Breast epithelium (tissue), 4 donors: Measurements from ENCODE around the gene R3HDM4. TPM values are rescaled to one million over a fixed set of nuclear protein-coding genes. Genes with fewer than 3 reads are reported as not detected.

ENCODE experiments used
- DNase-seq, 2 donors: peaks; one replicate each; pipeline ENCODE4 v3.0.0-alpha.2; 2019; ENCODE audit warnings: low spot score in 2 of 2
- H3K27ac ChIP-seq, 2 donors: fragments of 200-600 bp; sonication (generic) in 1 of 2; one replicate each; pipeline ENCODE4 v1.5.1; 2016 to 2019; ENCODE audit warnings: mild to moderate bottlenecking in 1 of 2
- H3K27me3 ChIP-seq, 2 donors: fragments of 200-600 bp; sonication (generic) in 1 of 2; one replicate each; pipeline versions ENCODE4 v1.5.1 to v1.6.0; 2017 to 2019; ENCODE audit warnings: control low read depth in 1 of 2, mild to moderate bottlenecking in 1 of 2
- H3K36me3 ChIP-seq: fragments of 200-600 bp; one replicate; pipeline ENCODE4 v1.5.1; 2019
- H3K4me1 ChIP-seq, 2 donors: fragments of 200-600 bp; sonication (generic); one replicate each; pipeline ENCODE4 v1.5.1; 2016 to 2019; ENCODE audit warnings: control low read depth in 1 of 2
- H3K4me3 ChIP-seq, 3 donors: fragments of 200-600 bp; sonication (generic); 1 replicate in 2 of 3; 2 replicates in 1 of 3; pipeline ENCODE4 v1.5.1; 2016 to 2019; ENCODE audit warnings: mild to moderate bottlenecking in 3 of 3, moderate library complexity in 2 of 3
- H3K9me3 ChIP-seq, 2 donors: fragments of 200-600 bp; sonication (generic) in 1 of 2; one replicate each; pipeline ENCODE4 v1.5.1; 2016 to 2019; ENCODE audit warnings: control low read depth in 1 of 2
- POLR2A ChIP-seq: fragments of 450-650 bp; IDR thresholded peaks from one replicate; pipeline ENCODE4 v1.6.1; 2016; ENCODE audit warnings: antibody characterized with exemption, mild to moderate bottlenecking, moderate library complexity
- POLR2AphosphoS5 ChIP-seq, 3 donors: sonication (generic); formaldehyde crosslinking; IDR thresholded peaks; one replicate each; pipeline ENCODE4 v1.6.1; 2017; ENCODE audit warnings: antibody characterized with exemption in 3 of 3
- intact Hi-C: fragments of 100-400 bp; cut with DNase I; formaldehyde crosslinking; loops from one replicate; pipeline ENCODE4 v1.15.1; 2023; ENCODE audit warnings: low total_unique reads
- total RNA-seq, 3 donors: library from RNA; depleted of rRNA; stranded (reverse); fragments of >200 nt; gene quantifications; one replicate each; pipeline ENCODE4 v1.1.0, GENCODE V29; 2016
- TF ChIP-seq, protein P1 (sequence below), 3 donors: fragments of 450-650 bp; IDR thresholded peaks; one replicate each; pipeline ENCODE4 v1.5.1; 2016 to 2017; ENCODE audit warnings: antibody characterized with exemption in 3 of 3, mild to moderate bottlenecking in 3 of 3, moderate library complexity in 3 of 3

The R3HDM4 gene
- total RNA-seq, 3 donors from 2014 or later = 31.8 to 41.6 (median 41.0) TPM

DNA sequence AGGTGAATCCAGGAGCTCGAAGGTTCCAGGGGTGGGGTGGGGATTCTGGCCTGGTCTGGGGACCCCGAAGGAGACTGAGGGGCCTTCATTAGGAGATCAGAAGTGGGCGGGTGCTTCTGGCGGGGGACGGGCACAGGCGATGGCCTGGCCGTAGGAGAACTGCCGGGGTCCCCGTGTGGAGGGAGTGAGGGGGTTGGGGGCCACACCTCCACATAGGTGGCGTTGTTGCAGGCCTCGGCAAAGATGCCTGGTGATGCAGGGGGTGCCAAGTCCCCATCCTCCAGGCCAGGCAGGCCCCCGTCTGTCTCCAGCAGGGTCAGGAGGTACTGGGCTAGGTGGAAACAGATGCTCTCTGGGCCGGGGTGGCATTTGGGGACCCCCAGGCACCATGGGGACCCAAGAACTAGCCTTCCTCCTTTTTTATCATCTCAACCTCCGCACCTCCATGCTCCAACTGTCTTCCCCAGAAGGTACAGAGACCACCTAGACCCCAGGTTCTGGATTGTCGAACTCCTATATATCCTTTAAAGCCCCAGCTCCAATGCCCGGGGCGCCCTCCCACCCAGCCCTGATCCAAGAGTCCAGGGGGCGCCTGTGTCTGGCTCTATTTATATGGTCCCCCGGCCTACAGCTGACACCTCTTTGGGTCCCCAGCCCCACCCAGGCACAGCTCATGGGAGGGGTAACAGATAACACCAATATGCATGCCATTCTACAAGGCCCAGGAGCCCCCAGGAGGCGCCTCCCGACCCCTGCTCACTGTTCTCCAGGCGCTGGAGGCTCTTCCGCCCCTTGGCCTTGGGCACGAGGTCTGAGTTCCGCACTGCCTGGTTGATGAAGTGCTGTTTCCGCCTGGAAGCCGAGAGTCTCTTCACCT, 11.6 kb downstream of the R3HDM4 start:
- Histone ChIP-seq H3K36me3 (no peaks in the 10 kb centered on the region), H3K9me3 (no peaks in the 10 kb centered on the region), H3K27ac (no peak overlapping the region), H3K27me3 (no peaks in the 10 kb centered on the region), H3K4me1 (no peaks in the 10 kb centered on the region), H3K4me3 (no peak overlapping the region)
- no peak for DNase-seq
- intact Hi-C loops = no loop called here
- TF ChIP-seq, protein P1, sequence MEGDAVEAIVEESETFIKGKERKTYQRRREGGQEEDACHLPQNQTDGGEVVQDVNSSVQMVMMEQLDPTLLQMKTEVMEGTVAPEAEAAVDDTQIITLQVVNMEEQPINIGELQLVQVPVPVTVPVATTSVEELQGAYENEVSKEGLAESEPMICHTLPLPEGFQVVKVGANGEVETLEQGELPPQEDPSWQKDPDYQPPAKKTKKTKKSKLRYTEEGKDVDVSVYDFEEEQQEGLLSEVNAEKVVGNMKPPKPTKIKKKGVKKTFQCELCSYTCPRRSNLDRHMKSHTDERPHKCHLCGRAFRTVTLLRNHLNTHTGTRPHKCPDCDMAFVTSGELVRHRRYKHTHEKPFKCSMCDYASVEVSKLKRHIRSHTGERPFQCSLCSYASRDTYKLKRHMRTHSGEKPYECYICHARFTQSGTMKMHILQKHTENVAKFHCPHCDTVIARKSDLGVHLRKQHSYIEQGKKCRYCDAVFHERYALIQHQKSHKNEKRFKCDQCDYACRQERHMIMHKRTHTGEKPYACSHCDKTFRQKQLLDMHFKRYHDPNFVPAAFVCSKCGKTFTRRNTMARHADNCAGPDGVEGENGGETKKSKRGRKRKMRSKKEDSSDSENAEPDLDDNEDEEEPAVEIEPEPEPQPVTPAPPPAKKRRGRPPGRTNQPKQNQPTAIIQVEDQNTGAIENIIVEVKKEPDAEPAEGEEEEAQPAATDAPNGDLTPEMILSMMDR (IDR thresholded peaks at IDR 0.05) = no peak
- TF ChIP-seq POLR2AphosphoS5 (IDR thresholded peaks at IDR 0.05) (no peak), POLR2A (no peak)

DNA sequence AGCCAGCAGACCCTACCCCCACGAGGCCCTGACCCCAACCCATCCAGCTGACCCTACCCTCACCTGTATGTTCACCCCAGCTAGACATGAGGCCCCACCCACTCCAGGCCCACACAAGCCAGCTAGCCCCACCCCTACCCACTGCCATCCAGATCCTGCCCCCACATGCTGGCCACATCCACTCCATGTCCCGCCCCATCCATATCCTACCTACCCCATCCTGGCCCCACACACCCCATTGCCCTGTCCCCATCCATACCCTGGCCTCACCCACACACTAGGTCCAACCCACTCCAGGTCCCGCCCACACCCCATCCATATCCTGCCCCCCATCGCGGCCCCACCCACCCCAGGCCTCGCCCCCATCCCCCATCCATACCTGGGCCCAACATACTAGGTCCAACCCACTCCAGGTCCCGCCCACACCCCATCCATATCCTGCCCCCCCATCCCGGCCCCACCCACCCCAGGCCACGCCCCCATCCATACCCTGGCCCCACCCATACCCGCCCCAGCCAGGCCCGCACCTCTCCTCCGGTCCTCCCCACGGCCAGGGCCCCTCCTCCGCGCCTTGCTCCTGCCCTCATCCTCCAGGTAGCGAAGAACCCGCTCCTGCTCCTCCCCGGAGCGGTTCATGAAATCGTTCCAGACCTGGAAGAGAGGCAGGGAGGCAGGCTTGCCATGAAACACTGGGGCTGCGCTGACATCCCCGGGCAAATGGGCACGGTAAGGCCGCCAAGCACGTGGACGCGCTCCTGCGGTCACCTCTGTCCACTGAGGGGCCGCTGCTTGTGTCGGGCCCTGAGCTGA, 12.5 kb downstream of the R3HDM4 start:
- TF ChIP-seq, protein P1 (IDR thresholded peaks at IDR 0.05) = no peak
- TF ChIP-seq POLR2A = no peak
- H3K4me1 ChIP-seq = no peaks in the 10 kb centered on the region
- no peaks in the 10 kb centered on the region for H3K36me3 ChIP-seq
- H3K9me3 ChIP-seq = no peaks in the 10 kb centered on the region
- no peak for DNase-seq
- intact Hi-C loops = no loop called here
- H3K4me3 ChIP-seq = no peak overlapping the region
- H3K27ac ChIP-seq = peak overlapping the region in 1 of 2 donors; percentile 12
- H3K27me3 ChIP-seq = no peaks in the 10 kb centered on the region

GRCh38 chr19:900043-900301, 13.0 kb downstream of the R3HDM4 start:
- Histone ChIP-seq H3K4me3 (no peak overlapping the region), H3K27ac (peak overlapping the region in 1 of 2 donors; percentile 12), H3K4me1 (no peaks in the 10 kb centered on the region), H3K9me3 (no peaks in the 10 kb centered on the region), H3K36me3 (no peaks in the 10 kb centered on the region), H3K27me3 (no peaks in the 10 kb centered on the region)
- intact Hi-C loops = no loop called here
- TF ChIP-seq POLR2AphosphoS5 (IDR thresholded peaks at IDR 0.05) = no peak
- DNase-seq = no peak

- Histone ChIP-seq H3K4me3 (no peak overlapping the region), H3K36me3 (no peaks in the 10 kb centered on the region), H3K27ac (no peak overlapping the region), H3K27me3 (no peaks in the 10 kb centered on the region), H3K4me1 (no peaks in the 10 kb centered on the region), H3K9me3 (no peaks in the 10 kb centered on the region)
- no peak for TF ChIP-seq POLR2AphosphoS5 (IDR thresholded peaks at IDR 0.05)
- no peak for TF ChIP-seq POLR2A
- TF ChIP-seq, protein P1 (IDR thresholded peaks at IDR 0.05) = no peak
- no peak for DNase-seq
- intact Hi-C loops = loop anchor here (5.0 to 10.0 kb wide), 2 partner anchors 293 to 315 kb away; no protein-coding TSS in a partner anchor
Observed at GRCh38 chr19:899336-900042, 13.5 kb downstream of the R3HDM4 start.

DNA sequence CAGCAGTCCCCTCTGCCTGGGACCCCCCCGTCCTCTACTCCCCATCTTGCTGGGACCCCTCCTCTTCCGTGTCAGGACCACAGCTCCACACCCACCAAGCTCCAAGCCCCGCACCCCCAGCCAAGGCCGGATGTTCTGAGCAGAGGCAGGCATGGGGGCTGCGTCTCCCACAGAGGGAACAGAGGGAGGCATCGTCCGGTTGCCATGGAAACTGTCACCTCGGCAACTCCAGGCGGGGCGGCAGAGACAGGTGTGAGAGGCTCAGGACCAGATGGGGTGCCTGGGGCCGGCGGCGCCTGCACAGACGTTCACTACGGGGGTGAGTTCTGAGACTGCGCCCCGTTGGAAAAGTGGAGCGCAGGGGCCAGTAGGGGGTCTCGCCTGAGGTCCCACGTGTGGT, 14.4 kb downstream of the R3HDM4 start:
- TF ChIP-seq, protein P1 (IDR thresholded peaks at IDR 0.05) = no peak
- no peak for TF ChIP-seq POLR2AphosphoS5 (IDR thresholded peaks at IDR 0.05)
- TF ChIP-seq POLR2A = no peak
- no peaks in the 10 kb centered on the region for H3K36me3 ChIP-seq
- no peak for DNase-seq
- no peak overlapping the region for H3K27ac ChIP-seq
- intact Hi-C loops = loop anchor here (5.0 to 10.0 kb wide), 2 partner anchors 294 to 316 kb away; no protein-coding TSS in a partner anchor
- H3K9me3 ChIP-seq = no peaks in the 10 kb centered on the region
- no peaks in the 10 kb centered on the region for H3K27me3 ChIP-seq
- H3K4me1 ChIP-seq = no peaks in the 10 kb centered on the region
- H3K4me3 ChIP-seq = no peak overlapping the region
